CD4-positive, alpha-beta memory T cell (primary cell): ENCODE results near the gene PTPN1. TPM values are rescaled to one million over a fixed set of nuclear protein-coding genes. Genes with fewer than 3 reads are reported as not detected.

Source experiments
- CTCF ChIA-PET: fragments of 350-600 bp; sonication (Branson Sonifier 250); formaldehyde crosslinking; loops from one replicate; lab custom pipeline; 2021; ENCODE audit warnings: inconsistent platforms; ENCODE audit not compliant: partially characterized antibody; lab: Charles Lee
- POLR2A ChIA-PET: fragments of 350-600 bp; sonication (Branson Sonifier 250); formaldehyde crosslinking; loops from one replicate; lab custom pipeline; 2021; ENCODE audit not compliant: partially characterized antibody; lab: Charles Lee
- DNase-seq, 5 donors: peaks; one replicate each; pipeline versions ENCODE4 v3.0.0 to v3.0.0-alpha.2; 2020 to 2022; ENCODE audit warnings: mixed read lengths in 1 of 5
- H3K27ac ChIP-seq: one replicate; pipeline ENCODE4 v1.7.0; 2013; ENCODE audit warnings: low read depth, low read length
- H3K27me3 ChIP-seq: 2 replicates; pipeline ENCODE4 v1.7.0; 2013; ENCODE audit warnings: mild to moderate bottlenecking, low read length, moderate library complexity; ENCODE audit not compliant: insufficient read depth
- H3K36me3 ChIP-seq: 2 replicates; pipeline ENCODE4 v1.7.0; 2013; ENCODE audit warnings: mild to moderate bottlenecking, low read length, moderate library complexity; ENCODE audit not compliant: insufficient read depth
- H3K4me1 ChIP-seq: 2 replicates; pipeline ENCODE4 v1.7.0; 2013; ENCODE audit warnings: mild to moderate bottlenecking, low read length, moderate library complexity; ENCODE audit not compliant: insufficient read depth
- H3K4me3 ChIP-seq, 2 donors: one replicate each; pipeline ENCODE4 v1.7.0; 2013; ENCODE audit warnings: low read length in 2 of 2, mild to moderate bottlenecking in 1 of 2
- H3K9me3 ChIP-seq, 2 donors: one replicate each; pipeline ENCODE4 v1.7.0; 2013; ENCODE audit warnings: low read length in 2 of 2, control low read depth in 1 of 2; ENCODE audit not compliant: control insufficient read depth in 1 of 2
- H3K27ac Mint-ChIP-seq, 7 donors: one replicate each; pipeline ENCODE4 v1.8.0; 2020 to 2021; ENCODE audit warnings: mixed read lengths in 7 of 7, mild to moderate bottlenecking in 6 of 7, inconsistent platforms in 3 of 7, moderate library complexity in 3 of 7
- H3K27me3 Mint-ChIP-seq, 2 donors: one replicate each; pipeline ENCODE4 v1.8.0; 2020 to 2021; ENCODE audit warnings: mixed read lengths in 2 of 2
- H3K36me3 Mint-ChIP-seq, 2 donors: one replicate each; pipeline ENCODE4 v1.8.0; 2020 to 2021; ENCODE audit warnings: mixed read lengths in 2 of 2, inconsistent platforms in 1 of 2, mild to moderate bottlenecking in 1 of 2
- H3K4me1 Mint-ChIP-seq, 4 donors: one replicate each; pipeline ENCODE4 v1.8.0; 2020 to 2021; ENCODE audit warnings: mixed read lengths in 4 of 4, mild to moderate bottlenecking in 1 of 4
- H3K4me3 Mint-ChIP-seq, 8 donors: one replicate each; pipeline ENCODE4 v1.8.0; 2020 to 2021; ENCODE audit warnings: mixed read lengths in 8 of 8, mild to moderate bottlenecking in 7 of 8, moderate library complexity in 6 of 8, inconsistent platforms in 3 of 8
- H3K9me3 Mint-ChIP-seq, 8 donors: one replicate each; pipeline ENCODE4 v1.8.0; 2020 to 2021; ENCODE audit warnings: mixed read lengths in 8 of 8, mild to moderate bottlenecking in 5 of 8, inconsistent platforms in 3 of 8, moderate library complexity in 1 of 8
- intact Hi-C: fragments of 100-400 bp; cut with micrococcal nuclease; formaldehyde crosslinking; loops from one replicate; pipeline ENCODE4 v1.15.1; 2023
- polyA plus RNA-seq, 2 donors: library from polyadenylated mRNA; unstranded; fragments of 300-500 nt; fragmentation: Illumina TruSeq; gene quantifications; one replicate each; pipeline ENCODE4 v1.2.3, GENCODE V29; 2021
- total RNA-seq, 2 experiments: library from RNA; stranded (reverse); gene quantifications; one replicate each; pipeline ENCODE4 v1.2.3, GENCODE V29; 2021

PTPN1 gene
- total and polyA plus RNA-seq, 4 experiments from 2014 or later: 21.0 to 61.5 (median 50.3) TPM

GRCh38 chr20:50481741-50482140, 28.4 kb upstream of the PTPN1 start:
- H3K27ac ChIP-seq: no peak overlapping the region
- peak overlapping the region in 1 of 8 donors; percentile 25 for H3K4me3 Mint-ChIP-seq
- H3K4me1 ChIP-seq: peaks cover 27% of the 10 kb centered on the region
- H3K27me3 ChIP-seq: no peaks in the 10 kb centered on the region
- DNase-seq: no peak
- H3K27ac Mint-ChIP-seq: peak overlapping the region in 3 of 7 donors; percentile 36 to 85 (median 39)
- H3K9me3 Mint-ChIP-seq: no peaks in the 10 kb centered on the region
- H3K4me3 ChIP-seq: no peak overlapping the region
- ChIA-PET POLR2A (no interaction called here), CTCF (interaction anchor here (1.1 to 8.6 kb wide), 3 partner anchors 30 to 107 kb away, joined by 3 to 106 read pairs (median 6); no protein-coding TSS in a partner anchor)
- peaks cover 22 to 34% (median 31%) of the 10 kb centered on the region in 4 donors for H3K4me1 Mint-ChIP-seq
- no peaks in the 10 kb centered on the region for H3K9me3 ChIP-seq
- no peaks in the 10 kb centered on the region for H3K27me3 Mint-ChIP-seq
- peaks cover 0 to 2% of the 10 kb centered on the region in 2 donors for H3K36me3 Mint-ChIP-seq
- intact Hi-C loops: loop anchor here (2.0 kb wide), 1 partner anchor 29 kb away; the partner anchor contains the start of gene PTPN1
- no peaks in the 10 kb centered on the region for H3K36me3 ChIP-seq

GRCh38 chr20:50482396-50482981, 27.7 kb upstream of the PTPN1 start:
- Mint-ChIP-seq H3K27ac (peak overlapping the region; percentile 85 to 100 (median 97)), H3K27me3 (no peaks in the 10 kb centered on the region), H3K4me3 (peak overlapping the region in 7 of 8 donors; percentile 31 to 98 (median 93)), H3K36me3 (peaks cover 0 to 2% of the 10 kb centered on the region in 2 donors), H3K4me1 (peaks cover 22 to 34% (median 31%) of the 10 kb centered on the region in 4 donors), H3K9me3 (no peaks in the 10 kb centered on the region)
- intact Hi-C loops: loop anchor here (2.0 kb wide), 1 partner anchor 28 kb away; the partner anchor contains the start of gene PTPN1
- no peak overlapping the region for H3K27ac ChIP-seq
- H3K36me3 ChIP-seq: no peaks in the 10 kb centered on the region
- no peak for DNase-seq
- POLR2A ChIA-PET: interaction anchor here (1.5 to 2.4 kb wide), 9 partner anchors 12 to 329 kb away, joined by 4 to 27 read pairs (median 8); partner anchors contain the start of genes CEBPB, PEDS1 and PTPN1
- CTCF ChIA-PET: interaction anchor here (1.0 to 8.6 kb wide), 7 partner anchors 20 to 294 kb away, joined by 3 to 106 read pairs (median 7); no protein-coding TSS in a partner anchor
- H3K4me3 ChIP-seq: no peak overlapping the region
- no peaks in the 10 kb centered on the region for H3K9me3 ChIP-seq
- peaks cover 27% of the 10 kb centered on the region for H3K4me1 ChIP-seq
- H3K27me3 ChIP-seq: no peaks in the 10 kb centered on the region

GRCh38 chr20:50484271-50484976, 25.8 kb upstream of the PTPN1 start:
- Mint-ChIP-seq H3K4me1 (peaks cover 16 to 26% (median 24%) of the 10 kb centered on the region in 4 donors), H3K9me3 (no peaks in the 10 kb centered on the region), H3K36me3 (peaks cover 0 to 2% of the 10 kb centered on the region in 2 donors), H3K27ac (peak overlapping the region; percentile 85 to 100 (median 97)), H3K4me3 (peak overlapping the region; percentile 13 to 98 (median 96)), H3K27me3 (peaks cover 0 to 4% of the 10 kb centered on the region in 2 donors)
- ChIA-PET POLR2A (interaction anchor here (0.6 to 2.4 kb wide), 14 partner anchors 14 to 548 kb away, joined by 3 to 27 read pairs (median 6); partner anchors contain the start of genes CEBPB, PEDS1, PTPN1 and RNF114), CTCF (interaction anchor here (0.9 to 8.6 kb wide), 14 partner anchors 18 to 1177 kb away, joined by 3 to 106 read pairs (median 4); no protein-coding TSS in a partner anchor)
- peak overlapping the region in 1 of 2 donors; percentile 68 for H3K4me3 ChIP-seq
- peaks cover 18% of the 10 kb centered on the region for H3K4me1 ChIP-seq
- peak overlapping the region; percentile 81 for H3K27ac ChIP-seq
- H3K9me3 ChIP-seq: no peaks in the 10 kb centered on the region
- no peaks in the 10 kb centered on the region for H3K36me3 ChIP-seq
- intact Hi-C loops: no loop called here
- no peaks in the 10 kb centered on the region for H3K27me3 ChIP-seq
- DNase-seq: no peak

GRCh38 chr20:50487397-50487796, 22.8 kb upstream of the PTPN1 start:
- POLR2A ChIA-PET: no interaction called here
- peaks cover 0 to 4% of the 10 kb centered on the region in 2 donors for H3K27me3 Mint-ChIP-seq
- Histone ChIP-seq H3K36me3 (no peaks in the 10 kb centered on the region), H3K27me3 (no peaks in the 10 kb centered on the region), H3K4me1 (peaks cover 17% of the 10 kb centered on the region), H3K4me3 (no peak overlapping the region), H3K9me3 (no peaks in the 10 kb centered on the region), H3K27ac (no peak overlapping the region)
- no peak overlapping the region for H3K4me3 Mint-ChIP-seq
- H3K27ac Mint-ChIP-seq: no peak overlapping the region
- peaks cover 0 to 2% of the 10 kb centered on the region in 2 donors for H3K36me3 Mint-ChIP-seq
- no peak for DNase-seq
- CTCF ChIA-PET: interaction anchor here (0.6 to 2.2 kb wide), 5 partner anchors 9 to 528 kb away, joined by 3 to 10 read pairs (median 3); no protein-coding TSS in a partner anchor
- peaks cover 16 to 21% (median 20%) of the 10 kb centered on the region in 4 donors for H3K4me1 Mint-ChIP-seq
- intact Hi-C loops: no loop called here
- H3K9me3 Mint-ChIP-seq: no peaks in the 10 kb centered on the region

- intact Hi-C loops: no loop called here
- no peak overlapping the region for H3K27ac Mint-ChIP-seq
- no peak overlapping the region for H3K4me3 Mint-ChIP-seq
Observed at GRCh38 chr20:50488236-50488806, 21.9 kb upstream of the PTPN1 start.

GRCh38 chr20:50491168-50491567, 19.0 kb upstream of the PTPN1 start:
- no peaks in the 10 kb centered on the region for H3K27me3 ChIP-seq
- intact Hi-C loops: no loop called here
- H3K4me1 Mint-ChIP-seq: no peaks in the 10 kb centered on the region
- no peak overlapping the region for H3K27ac Mint-ChIP-seq
- no peaks in the 10 kb centered on the region for H3K36me3 Mint-ChIP-seq
- no peak for DNase-seq
- H3K4me1 ChIP-seq: no peaks in the 10 kb centered on the region
- H3K27ac ChIP-seq: no peak overlapping the region
- no peak overlapping the region for H3K4me3 ChIP-seq
- ChIA-PET CTCF (interaction anchor here (1.0 to 1.2 kb wide), 3 partner anchors 13 to 310 kb away, joined by 3 read pairs; no protein-coding TSS in a partner anchor), POLR2A (interaction anchor here (1.2 kb wide), 1 partner anchor 19 kb away, joined by 10 read pairs; the partner anchor contains the start of gene PTPN1)
- H3K9me3 ChIP-seq: no peaks in the 10 kb centered on the region
- no peaks in the 10 kb centered on the region for H3K9me3 Mint-ChIP-seq
- H3K27me3 Mint-ChIP-seq: peaks cover 0 to 4% of the 10 kb centered on the region in 2 donors
- no peak overlapping the region for H3K4me3 Mint-ChIP-seq
- H3K36me3 ChIP-seq: no peaks in the 10 kb centered on the region

More at GRCh38 chr20:50488236-50488806, 21.9 kb upstream of the PTPN1 start:
- Histone ChIP-seq H3K4me1 (peaks cover 7% of the 10 kb centered on the region), H3K36me3 (no peaks in the 10 kb centered on the region), H3K4me3 (no peak overlapping the region), H3K27me3 (no peaks in the 10 kb centered on the region), H3K27ac (no peak overlapping the region), H3K9me3 (no peaks in the 10 kb centered on the region)
- Mint-ChIP-seq H3K9me3 (no peaks in the 10 kb centered on the region), H3K27me3 (peaks cover 0 to 4% of the 10 kb centered on the region in 2 donors), H3K4me1 (peaks cover 9 to 11% (median 11%) of the 10 kb centered on the region in 4 donors), H3K36me3 (peaks cover 0 to 2% of the 10 kb centered on the region in 2 donors)
- ChIA-PET POLR2A (interaction anchor here (0.7 to 1.0 kb wide), 2 partner anchors 22 to 31 kb away, joined by 3 read pairs; partner anchors contain the start of gene PTPN1), CTCF (interaction anchor here (1.2 to 2.2 kb wide), 5 partner anchors 8 to 101 kb away, joined by 3 to 10 read pairs (median 3); no protein-coding TSS in a partner anchor)
- DNase-seq: no peak
